ENCODE measurements around the gene BEND5. TPM values are rescaled to one million over a fixed set of nuclear protein-coding genes. Genes with fewer than 3 reads are reported as not detected.

Gene BEND5
- total and polyA plus RNA-seq, 9 donors = 8.2 to 28.5 (median 17.3) TPM

DNA sequence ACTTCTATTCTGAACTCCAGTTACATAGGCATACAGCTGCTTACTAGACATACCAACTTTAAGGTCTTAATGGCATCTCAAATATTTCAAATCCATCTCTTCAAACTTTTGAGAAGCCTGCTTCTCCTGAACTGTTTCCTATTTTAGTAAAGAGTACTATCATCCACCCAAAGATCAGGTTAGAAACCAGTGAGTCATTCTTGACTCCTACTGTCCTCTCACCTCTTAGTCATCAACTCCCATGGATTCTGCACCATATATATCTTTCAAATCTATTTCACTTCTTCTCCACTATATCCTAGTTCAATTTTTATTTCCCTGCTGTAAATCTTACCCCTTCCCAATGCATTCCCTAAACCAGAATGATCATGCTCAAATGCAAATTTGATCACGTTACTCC is 18.1 kb upstream of the BEND5 start:
- Histone ChIP-seq H3K4me3 (no peak overlapping the region), H3K27me3 (no peaks in the 10 kb centered on the region), H3K4me1 (ENCODE audit: insufficient read depth) (no peaks in the 10 kb centered on the region), H3K9me3 (no peaks in the 10 kb centered on the region), H3K36me3 (no peaks in the 10 kb centered on the region), H3K27ac (no peak overlapping the region)
- TF ChIP-seq EP300 (IDR thresholded peaks at IDR 0.05) = no peak
- TF ChIP-seq, protein P1, sequence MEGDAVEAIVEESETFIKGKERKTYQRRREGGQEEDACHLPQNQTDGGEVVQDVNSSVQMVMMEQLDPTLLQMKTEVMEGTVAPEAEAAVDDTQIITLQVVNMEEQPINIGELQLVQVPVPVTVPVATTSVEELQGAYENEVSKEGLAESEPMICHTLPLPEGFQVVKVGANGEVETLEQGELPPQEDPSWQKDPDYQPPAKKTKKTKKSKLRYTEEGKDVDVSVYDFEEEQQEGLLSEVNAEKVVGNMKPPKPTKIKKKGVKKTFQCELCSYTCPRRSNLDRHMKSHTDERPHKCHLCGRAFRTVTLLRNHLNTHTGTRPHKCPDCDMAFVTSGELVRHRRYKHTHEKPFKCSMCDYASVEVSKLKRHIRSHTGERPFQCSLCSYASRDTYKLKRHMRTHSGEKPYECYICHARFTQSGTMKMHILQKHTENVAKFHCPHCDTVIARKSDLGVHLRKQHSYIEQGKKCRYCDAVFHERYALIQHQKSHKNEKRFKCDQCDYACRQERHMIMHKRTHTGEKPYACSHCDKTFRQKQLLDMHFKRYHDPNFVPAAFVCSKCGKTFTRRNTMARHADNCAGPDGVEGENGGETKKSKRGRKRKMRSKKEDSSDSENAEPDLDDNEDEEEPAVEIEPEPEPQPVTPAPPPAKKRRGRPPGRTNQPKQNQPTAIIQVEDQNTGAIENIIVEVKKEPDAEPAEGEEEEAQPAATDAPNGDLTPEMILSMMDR (IDR thresholded peaks at IDR 0.05) = no peak
- intact Hi-C loops (cut with DNase I) = no loop called here
- no peak for DNase-seq
- 0% methylated on average over 1 of the region's 1 CpG for WGBS, 3 donors

- H3K4me3 ChIP-seq = no peak overlapping the region
- no peaks in the 10 kb centered on the region for H3K9me3 ChIP-seq
- DNase-seq = no peak
- intact Hi-C loops (cut with DNase I) = no loop called here
- TF ChIP-seq POLR2A (IDR thresholded peaks at IDR 0.05) = no peak
- TF ChIP-seq EP300 (IDR thresholded peaks at IDR 0.05) = no peak
- TF ChIP-seq, protein P1 (IDR thresholded peaks at IDR 0.05) = no peak
- H3K36me3 ChIP-seq = no peaks in the 10 kb centered on the region
- 61 to 78% (median 75%) methylated on average over 1 of the region's 1 CpG for WGBS, 3 donors
- no peak overlapping the region for H3K27ac ChIP-seq
- H3K27me3 ChIP-seq = no peaks in the 10 kb centered on the region
- no peaks in the 10 kb centered on the region for H3K4me1 ChIP-seq (ENCODE audit: insufficient read depth)
These were observed 17.2 kb upstream of the BEND5 start for GRCh38 chr1:48793863-48794262.

DNA sequence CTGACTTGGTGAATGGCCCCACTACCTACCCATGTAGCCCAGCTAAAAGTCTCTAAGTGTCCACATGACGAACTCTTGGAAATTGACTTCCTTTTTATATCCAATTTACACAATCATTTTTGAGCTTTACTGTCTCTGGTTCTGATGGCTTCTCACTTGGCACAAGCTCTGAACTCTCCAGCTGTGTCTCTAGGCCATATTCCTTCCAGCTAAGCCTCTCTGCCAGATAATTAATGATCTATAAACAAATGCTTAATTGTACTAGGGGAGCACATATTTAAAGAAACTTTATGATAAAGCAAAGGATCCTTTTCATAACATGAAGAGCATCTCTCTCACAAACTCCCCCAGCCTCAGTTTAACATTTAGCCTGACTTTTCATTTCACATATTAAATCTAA is 16.3 kb upstream of the BEND5 start:
- no peaks in the 10 kb centered on the region for H3K4me1 ChIP-seq (ENCODE audit: insufficient read depth)
- H3K27ac ChIP-seq = no peak overlapping the region
- TF ChIP-seq EP300 (IDR thresholded peaks at IDR 0.05) (no peak), POLR2A (IDR thresholded peaks at IDR 0.05) (no peak)
- TF ChIP-seq, protein P1 (IDR thresholded peaks at IDR 0.05) = no peak
- no peaks in the 10 kb centered on the region for H3K9me3 ChIP-seq
- 30 to 46% (median 31%) methylated on average over 1 of the region's 1 CpG for WGBS, 3 donors
- H3K36me3 ChIP-seq = no peaks in the 10 kb centered on the region
- intact Hi-C loops (cut with DNase I) = no loop called here
- DNase-seq = no peak
- no peak overlapping the region for H3K4me3 ChIP-seq
- H3K27me3 ChIP-seq = no peaks in the 10 kb centered on the region

GRCh38 chr1:48790397-48790796 is 13.7 kb upstream of the BEND5 start:
- no peak overlapping the region for H3K27ac ChIP-seq
- no peaks in the 10 kb centered on the region for H3K36me3 ChIP-seq
- no peaks in the 10 kb centered on the region for H3K4me1 ChIP-seq (ENCODE audit: insufficient read depth)
- intact Hi-C loops (cut with DNase I) = no loop called here
- TF ChIP-seq, protein P1 (IDR thresholded peaks at IDR 0.05) = no peak
- TF ChIP-seq EP300 (IDR thresholded peaks at IDR 0.05) = no peak
- no peak for TF ChIP-seq POLR2A (IDR thresholded peaks at IDR 0.05)
- H3K9me3 ChIP-seq = no peaks in the 10 kb centered on the region
- DNase-seq = no peak
- H3K27me3 ChIP-seq = no peaks in the 10 kb centered on the region
- no peak overlapping the region for H3K4me3 ChIP-seq

- no peaks in the 10 kb centered on the region for H3K27me3 ChIP-seq
- 62 to 74% (median 65%) methylated on average over 4 of the region's 4 CpGs for WGBS, 3 donors
- no peaks in the 10 kb centered on the region for H3K4me1 ChIP-seq (ENCODE audit: insufficient read depth)
- no peak overlapping the region for H3K27ac ChIP-seq
- intact Hi-C loops (cut with DNase I) = no loop called here
- DNase-seq = no peak
- no peaks in the 10 kb centered on the region for H3K9me3 ChIP-seq
- H3K4me3 ChIP-seq = no peak overlapping the region
- TF ChIP-seq EP300 (IDR thresholded peaks at IDR 0.05) = no peak
- no peak for TF ChIP-seq POLR2A (IDR thresholded peaks at IDR 0.05)
- TF ChIP-seq, protein P1 (IDR thresholded peaks at IDR 0.05) = no peak
- no peaks in the 10 kb centered on the region for H3K36me3 ChIP-seq
These were observed 13.2 kb upstream of the BEND5 start for GRCh38 chr1:48789903-48790302.

Measured in ovary (tissue), 9 donors.